Measurements from ENCODE around the gene METTL22. TPM values are rescaled to one million over a fixed set of nuclear protein-coding genes. Genes with fewer than 3 reads are reported as not detected.

The METTL22 gene
- polyA plus RNA-seq, 2 of the 4 experiments (the other 2 are of a cell fraction) = 21.0 to 40.9 TPM

DNA sequence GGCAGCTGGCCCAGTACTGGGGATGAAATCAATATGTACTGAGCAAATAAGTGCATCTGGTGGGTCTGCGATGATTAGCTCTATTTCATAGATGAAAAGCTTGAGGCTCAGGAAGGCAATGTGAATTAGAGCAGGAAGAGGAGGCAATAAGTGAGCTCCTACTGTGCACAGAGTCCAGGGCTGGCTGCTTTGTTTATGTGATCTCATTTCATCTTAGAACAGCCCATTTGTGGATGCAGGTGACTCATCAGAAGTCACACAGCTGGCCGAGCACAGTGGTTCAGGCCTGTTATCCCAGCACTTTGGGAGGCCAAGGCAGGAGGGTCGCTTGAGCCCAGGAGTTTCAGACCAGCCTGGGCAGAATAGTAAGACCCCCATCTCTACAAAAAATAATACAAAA, 38.3 kb upstream of the METTL22 start:
- Histone ChIP-seq H3K4me3 (no peak overlapping the region), H3K27ac (no peak overlapping the region), H3K4me2 (no peak overlapping the region), H3K4me1 (no peaks in the 10 kb centered on the region), H3K9me3 (peaks cover 2% of the 10 kb centered on the region; the same call in 1 of the 3 replicates)
- 29% methylated on average over 3 of the region's 3 CpGs for WGBS (ENCODE audit: missing lambda C conversion rate)
- ChIA-PET CTCF (interaction anchor here (0.6 to 3.8 kb wide), 7 partner anchors 11 to 296 kb away, joined by 3 to 17 read pairs (median 3); no protein-coding TSS in a partner anchor), POLR2A (no interaction called here)
- DNase-seq (ENCODE audit: low read depth in 1 of 2, low spot score in 1 of 2) (no peak), ATAC-seq (no peak), FAIRE-seq (no peak)
- TF ChIP-seq, protein P1, sequence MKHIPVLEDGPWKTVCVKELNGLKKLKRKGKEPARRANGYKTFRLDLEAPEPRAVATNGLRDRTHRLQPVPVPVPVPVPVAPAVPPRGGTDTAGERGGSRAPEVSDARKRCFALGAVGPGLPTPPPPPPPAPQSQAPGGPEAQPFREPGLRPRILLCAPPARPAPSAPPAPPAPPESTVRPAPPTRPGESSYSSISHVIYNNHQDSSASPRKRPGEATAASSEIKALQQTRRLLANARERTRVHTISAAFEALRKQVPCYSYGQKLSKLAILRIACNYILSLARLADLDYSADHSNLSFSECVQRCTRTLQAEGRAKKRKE (CRISPR knock-in tag; IDR thresholded peaks at IDR 0.05; ENCODE audit: low read depth) = no peak
- TF ChIP-seq FOSL2 (IDR thresholded peaks at IDR 0.05) (no peak), FOSL2 (CRISPR knock-in tag; IDR thresholded peaks at IDR 0.05) (no peak), HOXA7 (CRISPR knock-in tag; IDR thresholded peaks at IDR 0.05) (no peak), ZC3H11A (IDR thresholded peaks at IDR 0.05) (no peak), RFX5 (IDR thresholded peaks at IDR 0.05) (no peak)
- TF ChIP-seq, protein P2, sequence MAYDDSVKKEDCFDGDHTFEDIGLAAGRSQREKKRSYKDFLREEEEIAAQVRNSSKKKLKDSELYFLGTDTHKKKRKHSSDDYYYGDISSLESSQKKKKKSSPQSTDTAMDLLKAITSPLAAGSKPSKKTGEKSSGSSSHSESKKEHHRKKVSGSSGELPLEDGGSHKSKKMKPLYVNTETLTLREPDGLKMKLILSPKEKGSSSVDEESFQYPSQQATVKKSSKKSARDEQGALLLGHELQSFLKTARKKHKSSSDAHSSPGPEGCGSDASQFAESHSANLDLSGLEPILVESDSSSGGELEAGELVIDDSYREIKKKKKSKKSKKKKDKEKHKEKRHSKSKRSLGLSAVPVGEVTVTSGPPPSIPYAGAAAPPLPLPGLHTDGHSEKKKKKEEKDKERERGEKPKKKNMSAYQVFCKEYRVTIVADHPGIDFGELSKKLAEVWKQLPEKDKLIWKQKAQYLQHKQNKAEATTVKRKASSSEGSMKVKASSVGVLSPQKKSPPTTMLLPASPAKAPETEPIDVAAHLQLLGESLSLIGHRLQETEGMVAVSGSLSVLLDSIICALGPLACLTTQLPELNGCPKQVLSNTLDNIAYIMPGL (CRISPR knock-in tag; IDR thresholded peaks at IDR 0.05; ENCODE audit: borderline replicate concordance) = no peak
- TF ChIP-seq, protein P3, sequence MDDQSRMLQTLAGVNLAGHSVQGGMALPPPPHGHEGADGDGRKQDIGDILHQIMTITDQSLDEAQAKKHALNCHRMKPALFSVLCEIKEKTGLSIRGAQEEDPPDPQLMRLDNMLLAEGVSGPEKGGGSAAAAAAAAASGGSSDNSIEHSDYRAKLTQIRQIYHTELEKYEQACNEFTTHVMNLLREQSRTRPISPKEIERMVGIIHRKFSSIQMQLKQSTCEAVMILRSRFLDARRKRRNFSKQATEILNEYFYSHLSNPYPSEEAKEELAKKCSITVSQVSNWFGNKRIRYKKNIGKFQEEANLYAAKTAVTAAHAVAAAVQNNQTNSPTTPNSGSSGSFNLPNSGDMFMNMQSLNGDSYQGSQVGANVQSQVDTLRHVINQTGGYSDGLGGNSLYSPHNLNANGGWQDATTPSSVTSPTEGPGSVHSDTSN (IDR thresholded peaks at IDR 0.05) = no peak

DNA sequence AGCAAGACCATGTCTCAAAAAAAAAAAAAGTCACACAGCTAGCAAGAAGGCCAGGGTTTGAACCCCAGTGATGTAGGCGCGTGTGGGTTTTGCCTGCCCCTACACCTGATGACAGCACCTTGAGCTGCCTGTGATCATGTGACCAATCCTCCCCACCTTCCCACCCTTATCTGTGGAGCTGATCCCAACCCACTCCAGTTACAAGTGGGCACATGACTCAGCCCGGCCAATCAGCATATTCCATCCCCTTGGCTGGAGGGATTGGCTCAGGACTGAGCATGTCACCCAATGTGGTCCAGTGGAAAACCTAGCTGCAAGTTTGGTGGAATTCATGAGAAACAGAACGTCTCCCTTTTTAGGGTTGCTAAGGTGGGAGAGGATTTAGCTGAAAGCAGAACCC, 37.8 kb upstream of the METTL22 start:
- ChIA-PET CTCF (interaction anchor here (1.2 to 3.8 kb wide), 5 partner anchors 11 to 54 kb away, joined by 3 to 17 read pairs (median 9); no protein-coding TSS in a partner anchor), POLR2A (no interaction called here)
- H3K4me3 ChIP-seq = no peak overlapping the region
- H3K27ac ChIP-seq = no peak overlapping the region
- DNase-seq (ENCODE audit: low read depth in 1 of 2, low spot score in 1 of 2) (no peak), FAIRE-seq (no peak), ATAC-seq (no peak)
- TF ChIP-seq HOXB13 (CRISPR knock-in tag; IDR thresholded peaks at IDR 0.05; ENCODE audit: low read depth) = no peak
- TF ChIP-seq, protein P4, sequence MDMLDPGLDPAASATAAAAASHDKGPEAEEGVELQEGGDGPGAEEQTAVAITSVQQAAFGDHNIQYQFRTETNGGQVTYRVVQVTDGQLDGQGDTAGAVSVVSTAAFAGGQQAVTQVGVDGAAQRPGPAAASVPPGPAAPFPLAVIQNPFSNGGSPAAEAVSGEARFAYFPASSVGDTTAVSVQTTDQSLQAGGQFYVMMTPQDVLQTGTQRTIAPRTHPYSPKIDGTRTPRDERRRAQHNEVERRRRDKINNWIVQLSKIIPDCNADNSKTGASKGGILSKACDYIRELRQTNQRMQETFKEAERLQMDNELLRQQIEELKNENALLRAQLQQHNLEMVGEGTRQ (IDR thresholded peaks at IDR 0.05) = peak; percentile 51
- TF ChIP-seq RARB (CRISPR knock-in tag; IDR thresholded peaks at IDR 0.05) = no peak
- TF ChIP-seq RCOR1 (IDR thresholded peaks at IDR 0.05; ENCODE audit: low read depth, low read length) = no peak
- 55% methylated on average over 4 of the region's 4 CpGs for WGBS (ENCODE audit: missing lambda C conversion rate)
- H3K4me1 ChIP-seq = no peaks in the 10 kb centered on the region
- no peak overlapping the region for H3K4me2 ChIP-seq
- peaks cover 2% of the 10 kb centered on the region; the same call in 1 of the 3 replicates for H3K9me3 ChIP-seq

DNA sequence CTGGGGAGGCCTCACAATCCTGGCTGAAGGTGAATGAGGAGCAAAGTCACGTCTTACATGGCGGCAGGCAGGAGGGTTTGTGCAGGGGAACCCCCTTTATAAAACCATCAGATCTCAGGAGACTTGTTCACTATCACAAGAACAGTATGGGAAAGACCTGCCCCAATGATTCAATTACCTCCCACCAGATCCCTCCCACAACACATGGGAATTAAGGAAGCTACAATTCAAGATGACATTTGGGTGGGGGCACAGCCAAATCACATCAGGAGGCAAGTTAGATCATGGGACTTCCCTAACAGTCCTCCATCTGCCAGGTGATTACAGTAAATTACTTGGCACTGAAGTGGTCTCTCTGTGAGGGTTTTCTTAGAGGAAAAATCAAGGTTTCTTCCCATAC, 36.5 kb upstream of the METTL22 start:
- POLR2A ChIA-PET = no interaction called here
- 38% methylated on average over 2 of the region's 2 CpGs for WGBS (ENCODE audit: missing lambda C conversion rate)

DNA sequence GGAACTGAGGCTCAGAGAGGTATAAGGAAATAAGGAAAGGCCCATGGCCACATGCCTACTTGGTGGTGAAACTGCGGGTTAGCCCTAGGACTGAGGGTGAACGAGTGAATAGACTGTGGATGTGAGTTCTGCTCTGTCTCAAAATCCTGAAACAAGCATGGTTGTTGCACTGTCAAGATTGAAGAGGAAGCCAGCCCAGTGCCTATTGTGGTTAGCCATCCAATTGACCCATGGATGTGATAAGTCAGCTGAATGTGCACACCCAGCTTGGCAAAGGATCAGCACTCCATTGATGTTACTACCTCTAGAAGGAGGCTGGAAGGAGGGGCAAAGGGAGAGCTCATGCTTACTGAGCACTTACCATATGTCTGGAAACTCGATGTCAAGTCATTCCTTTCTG, 35.6 kb upstream of the METTL22 start:
- CTCF ChIA-PET = no interaction called here
- H3K27ac ChIP-seq = no peak overlapping the region
- H3K4me3 ChIP-seq = no peak overlapping the region
- TF ChIP-seq NR3C1 (IDR thresholded peaks at IDR 0.05) (no peak), RAD21 (conservative IDR thresholded peaks at IDR 0.05 in 1 of 2, IDR thresholded peaks at IDR 0.05 in 1 of 2) (no peak), HOXA7 (CRISPR knock-in tag; IDR thresholded peaks at IDR 0.05) (no peak), EHMT2 (IDR thresholded peaks at IDR 0.05; ENCODE audit: low read depth) (no peak), FOSL2 (IDR thresholded peaks at IDR 0.05) (no peak), FOSL2 (CRISPR knock-in tag; IDR thresholded peaks at IDR 0.05) (no peak), BHLHE40 (IDR thresholded peaks at IDR 0.05; ENCODE audit: low read depth, low read length) (no peak), POLR2A (IDR thresholded peaks at IDR 0.05; ENCODE audit: low read length) (no peak), EP300 (IDR thresholded peaks at IDR 0.05) (no peak)
- TF ChIP-seq, protein P5, sequence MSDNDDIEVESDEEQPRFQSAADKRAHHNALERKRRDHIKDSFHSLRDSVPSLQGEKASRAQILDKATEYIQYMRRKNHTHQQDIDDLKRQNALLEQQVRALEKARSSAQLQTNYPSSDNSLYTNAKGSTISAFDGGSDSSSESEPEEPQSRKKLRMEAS (IDR thresholded peaks at IDR 0.05) = no peak
- TF ChIP-seq, protein P2 (CRISPR knock-in tag; IDR thresholded peaks at IDR 0.05; ENCODE audit: borderline replicate concordance) = no peak
- TF ChIP-seq, protein P6, sequence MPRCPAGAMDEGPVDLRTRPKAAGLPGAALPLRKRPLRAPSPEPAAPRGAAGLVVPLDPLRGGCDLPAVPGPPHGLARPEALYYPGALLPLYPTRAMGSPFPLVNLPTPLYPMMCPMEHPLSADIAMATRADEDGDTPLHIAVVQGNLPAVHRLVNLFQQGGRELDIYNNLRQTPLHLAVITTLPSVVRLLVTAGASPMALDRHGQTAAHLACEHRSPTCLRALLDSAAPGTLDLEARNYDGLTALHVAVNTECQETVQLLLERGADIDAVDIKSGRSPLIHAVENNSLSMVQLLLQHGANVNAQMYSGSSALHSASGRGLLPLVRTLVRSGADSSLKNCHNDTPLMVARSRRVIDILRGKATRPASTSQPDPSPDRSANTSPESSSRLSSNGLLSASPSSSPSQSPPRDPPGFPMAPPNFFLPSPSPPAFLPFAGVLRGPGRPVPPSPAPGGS (IDR thresholded peaks at IDR 0.05) = no peak
- no peak for DNase-seq (ENCODE audit: low read depth in 1 of 2, low spot score in 1 of 2)
- POLR2A ChIA-PET = no interaction called here
- no peak overlapping the region for H3K4me2 ChIP-seq
- WGBS (ENCODE audit: missing lambda C conversion rate) = 2% methylated on average over 3 of the region's 3 CpGs
- no peaks in the 10 kb centered on the region for H3K4me1 ChIP-seq
- H3K9me3 ChIP-seq = peaks cover 2% of the 10 kb centered on the region; the same call in 1 of the 3 replicates
- FAIRE-seq = no peak
- ATAC-seq = no peak

More for the DNA sequence above, 36.5 kb upstream of the METTL22 start:
- Histone ChIP-seq H3K27ac (no peak overlapping the region), H3K9me3 (peaks cover 2% of the 10 kb centered on the region; the same call in 1 of the 3 replicates), H3K4me2 (no peak overlapping the region), H3K4me3 (no peak overlapping the region), H3K4me1 (no peaks in the 10 kb centered on the region)
- ATAC-seq (no peak), FAIRE-seq (no peak), DNase-seq (ENCODE audit: low read depth in 1 of 2, low spot score in 1 of 2) (no peak)
- no peak for TF ChIP-seq NFE2L2 (conservative IDR thresholded peaks at IDR 0.05; ENCODE audit: low read length)
- CTCF ChIA-PET = interaction anchor here (0.6 to 0.9 kb wide), 2 partner anchors 11 to 76 kb away, joined by 3 read pairs; no protein-coding TSS in a partner anchor

All from A549 (cell line).